ENCODE measurements around the gene KCNIP3.

Gene KCNIP3

DNA sequence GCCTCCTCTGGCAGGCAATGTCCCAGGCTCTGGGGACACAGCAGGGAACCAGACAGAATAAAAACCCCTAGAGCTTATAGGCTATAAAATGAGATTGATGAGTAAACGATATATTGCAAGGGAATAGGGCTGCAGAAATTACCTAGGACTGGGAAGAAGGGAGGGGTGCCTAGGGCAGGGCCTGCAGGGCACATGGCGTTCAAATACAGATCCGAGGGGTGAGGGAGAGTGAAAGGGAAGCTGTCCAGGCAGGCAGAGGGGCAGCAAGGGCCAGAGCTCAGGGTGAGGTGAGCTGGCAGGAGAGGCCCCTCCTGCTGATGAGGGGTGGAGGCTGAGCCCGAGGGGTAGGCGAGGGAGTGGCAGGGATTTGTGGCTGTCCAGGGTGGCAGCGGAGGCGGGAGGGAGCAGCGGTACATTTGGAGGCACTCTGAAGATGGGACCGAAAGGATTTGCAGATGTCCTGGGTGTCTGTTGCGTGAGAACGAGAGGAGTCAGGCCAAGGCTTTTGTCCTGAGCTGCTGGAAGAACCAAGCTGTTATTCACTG is 33.7 kb downstream of the KCNIP3 start:
- no peak for DNase-seq

DNA sequence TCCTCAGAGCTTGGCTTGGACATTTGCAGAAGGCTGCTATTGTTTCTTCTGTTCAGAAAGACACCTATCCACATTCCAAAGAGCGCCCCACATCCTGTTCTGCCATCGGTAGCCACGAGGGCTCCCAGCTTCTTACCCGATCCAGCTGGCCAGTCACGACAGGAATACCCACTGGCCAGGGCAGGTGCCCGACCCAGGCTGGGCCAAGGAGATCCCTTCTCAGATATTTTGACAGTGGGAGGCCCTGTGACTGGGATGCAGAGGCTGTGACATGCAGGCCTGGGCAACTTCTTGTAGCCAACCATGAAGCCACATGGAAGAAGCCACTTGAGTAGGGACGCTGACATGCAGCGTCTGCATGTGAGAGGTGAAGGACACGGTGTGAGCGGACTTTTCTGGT is 34.5 kb downstream of the KCNIP3 start:
- DNase-seq, result no peak

DNA sequence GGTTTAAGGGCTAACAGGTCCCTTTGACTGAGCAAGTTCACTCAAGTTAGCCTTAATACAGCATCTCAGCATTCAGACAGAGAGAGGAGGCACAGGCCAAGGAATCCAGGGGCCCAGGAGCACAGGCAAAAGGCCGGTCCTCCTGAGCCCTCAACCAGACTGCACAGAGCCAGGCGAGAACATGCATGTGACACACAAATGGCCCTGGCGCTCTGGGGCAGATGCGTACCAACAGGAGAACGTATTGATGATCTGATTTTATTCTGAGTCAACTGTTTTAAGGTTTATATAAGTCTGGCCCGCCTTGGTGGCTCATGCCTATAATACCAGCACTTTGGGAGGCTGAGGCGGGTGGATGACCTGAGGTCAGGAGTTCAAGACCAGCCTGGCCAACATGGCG is 34.9 kb downstream of the KCNIP3 start:
- DNase-seq, result no peak

DNA sequence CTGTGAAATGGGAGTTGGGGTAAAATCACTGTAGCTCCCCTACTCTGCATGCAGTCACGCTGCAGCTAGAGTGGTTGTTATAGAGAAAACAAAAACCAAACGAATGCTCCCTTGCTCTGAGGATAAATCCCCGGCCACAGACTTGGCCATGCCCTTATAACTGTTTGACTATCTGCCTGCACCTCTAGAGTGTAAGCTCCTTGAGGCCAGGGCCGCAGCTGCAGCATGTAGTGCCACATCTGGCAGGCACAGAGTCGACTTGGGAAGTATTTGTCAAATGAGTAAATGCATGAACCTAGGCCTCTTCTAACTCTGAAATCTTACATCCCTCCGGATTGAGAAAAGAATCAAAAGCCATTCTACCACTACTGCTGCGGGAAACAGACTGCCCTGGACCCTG is 35.9 kb downstream of the KCNIP3 start:
- no peak for DNase-seq

DNA sequence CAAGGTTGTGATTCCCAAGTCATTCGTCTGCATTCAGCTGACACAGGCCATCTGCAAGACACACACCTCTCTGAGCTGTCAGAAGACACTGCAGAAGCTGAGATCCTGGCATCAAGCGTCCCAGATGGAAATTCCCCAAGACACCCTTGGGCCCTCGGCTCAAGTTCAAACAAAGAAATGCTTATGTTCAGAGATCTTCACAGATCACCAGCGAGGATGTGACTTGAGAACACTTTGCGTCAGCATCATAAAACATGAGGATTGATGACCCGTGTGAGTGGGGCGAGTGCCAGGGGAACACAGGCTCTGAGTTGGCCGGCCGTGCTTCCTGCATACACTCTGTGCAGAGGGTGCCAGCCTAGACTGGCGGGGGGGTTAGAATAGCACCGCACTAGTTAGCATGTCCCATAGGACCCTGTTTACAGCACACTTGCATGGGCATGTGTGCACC is 36.8 kb downstream of the KCNIP3 start:
- no peak for DNase-seq

DNA sequence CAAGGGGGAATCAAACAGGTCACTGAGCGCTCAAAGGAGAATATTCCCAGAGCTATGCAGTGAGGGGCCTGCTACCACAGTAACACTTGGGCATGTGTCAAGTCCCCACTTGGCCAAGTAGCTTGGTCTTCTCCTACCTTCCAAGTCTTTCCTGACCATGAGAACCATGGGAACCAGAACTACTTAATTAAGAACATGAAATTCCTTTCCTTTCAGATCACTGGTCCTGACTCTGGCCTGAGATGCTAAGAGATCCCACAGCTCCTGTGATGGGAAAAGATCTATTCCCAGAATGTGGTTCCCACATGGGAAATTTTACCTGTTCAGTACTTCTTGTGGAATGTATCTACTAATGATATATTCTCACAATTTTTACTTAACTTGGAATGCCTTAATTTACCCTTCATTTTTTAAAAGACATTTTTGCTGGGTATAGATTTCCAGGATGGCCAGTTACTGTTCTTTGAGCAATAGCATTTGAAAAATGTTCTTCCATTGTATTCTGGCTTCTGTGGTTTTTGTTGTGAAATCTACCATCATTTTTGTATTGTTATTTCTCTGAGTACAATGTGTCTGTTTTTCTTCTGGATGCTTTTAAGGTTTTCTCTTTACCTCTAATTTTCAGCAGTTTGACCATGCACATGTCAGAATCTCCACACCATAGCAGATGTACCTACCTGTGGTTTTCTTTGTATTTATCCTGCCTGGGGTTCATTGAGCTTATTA is 37.9 kb downstream of the KCNIP3 start:
- DNase-seq, result no peak

DNA sequence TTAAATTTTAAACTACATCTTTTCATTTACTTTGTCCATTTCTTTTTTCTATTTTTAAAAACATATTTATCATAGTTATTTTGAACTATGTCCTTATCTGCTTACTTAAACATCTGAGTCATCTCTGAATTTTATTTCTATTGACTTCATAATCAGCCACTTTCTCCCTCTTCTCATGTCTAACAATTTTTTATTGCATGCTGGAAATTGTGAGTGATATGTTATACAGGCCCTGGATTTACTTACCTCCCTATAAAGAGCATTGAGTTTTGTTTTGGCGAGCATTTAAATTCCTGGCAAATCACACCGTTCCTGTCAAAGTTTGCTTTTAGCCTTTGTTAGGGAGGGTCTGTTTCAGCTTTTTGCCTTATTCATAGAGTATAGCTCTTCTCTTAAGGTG is 39.3 kb downstream of the KCNIP3 start:
- no peak for DNase-seq

DNA sequence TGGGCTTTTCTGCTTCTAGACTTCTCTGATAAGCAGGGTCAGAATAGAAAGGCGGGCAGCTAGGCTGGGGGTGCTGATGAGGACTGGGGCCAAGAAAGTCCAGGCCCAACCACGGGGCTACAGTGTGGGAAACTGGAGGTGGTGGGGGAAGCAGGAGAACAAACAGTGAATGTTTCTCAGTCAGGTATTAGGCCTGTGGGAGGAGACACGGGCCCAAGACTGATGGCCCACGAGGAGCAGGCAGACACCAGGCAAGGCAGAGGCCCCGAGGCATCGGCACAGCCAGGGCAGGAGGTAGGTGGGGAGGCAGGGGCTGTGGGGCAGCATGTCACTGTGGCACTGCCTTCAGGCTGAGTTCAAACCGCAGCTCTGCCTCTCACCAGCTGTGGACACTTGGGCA is 40.7 kb downstream of the KCNIP3 start:
- no peak for DNase-seq

DNA sequence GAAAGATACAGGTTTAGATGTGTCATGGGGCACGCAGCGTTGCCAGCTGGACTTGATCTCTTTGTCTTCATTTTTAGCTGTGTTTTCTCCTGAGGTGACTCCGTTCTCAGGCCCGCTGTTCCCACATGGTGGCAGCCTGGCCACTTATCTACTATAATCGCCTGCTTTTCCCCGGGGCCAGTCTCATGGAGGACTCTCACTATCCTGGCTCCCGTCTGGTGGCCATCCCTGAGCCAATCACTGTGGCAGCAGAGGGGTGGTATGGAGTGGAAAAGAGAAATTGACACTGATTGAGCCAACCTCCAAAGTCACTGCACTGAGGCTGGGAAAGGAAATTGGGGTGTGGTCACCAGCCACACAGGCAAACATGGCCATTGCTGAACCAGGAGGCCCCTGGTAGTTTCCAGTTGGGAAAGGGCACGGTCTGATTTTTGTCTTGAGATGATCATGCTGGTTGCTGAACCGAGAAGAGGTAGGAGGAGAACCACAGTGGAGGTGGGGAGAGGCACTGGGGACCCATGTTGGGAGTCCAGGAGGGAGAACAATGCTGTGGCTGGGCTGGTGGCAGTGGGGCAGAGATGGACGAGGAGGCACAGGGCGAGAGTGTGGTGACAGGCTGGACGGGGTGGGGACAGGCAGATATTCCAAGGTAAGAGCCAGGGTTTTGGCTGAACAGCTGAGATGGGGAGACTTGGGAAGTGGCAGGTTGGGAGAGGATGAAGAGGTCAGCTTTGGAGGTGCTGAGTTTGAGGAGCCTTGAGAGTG is 45.6 kb downstream of the KCNIP3 start:
- no peak for DNase-seq

DNA sequence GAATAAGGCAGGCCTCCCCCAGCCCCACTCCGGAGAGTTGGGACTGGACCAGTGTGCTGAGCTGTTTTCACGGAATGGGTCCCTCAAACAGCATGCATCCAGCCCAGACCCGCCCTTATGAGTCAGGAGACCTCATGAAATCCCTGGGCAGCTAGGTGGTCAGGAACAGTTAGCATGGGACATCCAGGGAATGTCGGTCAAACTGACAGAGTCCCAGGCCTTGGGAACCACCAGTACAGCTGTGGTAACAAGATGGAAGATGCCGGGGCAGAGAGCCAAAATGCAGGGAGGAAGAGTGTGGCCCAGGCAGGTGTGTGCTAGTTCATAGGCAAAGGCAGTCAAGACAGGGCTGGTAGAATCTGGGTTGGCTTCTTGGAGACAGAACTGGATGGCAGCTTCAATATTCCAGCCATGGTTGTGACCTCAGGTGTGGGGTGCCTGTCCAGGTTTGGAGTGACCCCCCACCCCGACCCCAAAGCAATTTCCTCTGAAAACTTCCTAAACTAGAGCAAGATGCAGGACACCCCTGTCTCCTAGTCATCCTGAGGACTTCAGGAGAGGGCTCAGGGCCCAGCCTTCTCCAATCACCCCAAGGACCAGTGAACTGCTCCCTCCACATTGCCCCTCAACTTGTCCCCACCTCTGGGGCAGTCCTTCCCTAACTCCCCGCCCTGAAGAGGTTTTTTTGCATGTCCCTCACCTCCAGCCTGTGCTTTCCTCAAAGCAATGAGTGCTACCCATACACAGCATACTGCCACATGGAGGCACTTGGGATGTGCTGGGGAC is 46.5 kb downstream of the KCNIP3 start:
- no peak for DNase-seq

DNA sequence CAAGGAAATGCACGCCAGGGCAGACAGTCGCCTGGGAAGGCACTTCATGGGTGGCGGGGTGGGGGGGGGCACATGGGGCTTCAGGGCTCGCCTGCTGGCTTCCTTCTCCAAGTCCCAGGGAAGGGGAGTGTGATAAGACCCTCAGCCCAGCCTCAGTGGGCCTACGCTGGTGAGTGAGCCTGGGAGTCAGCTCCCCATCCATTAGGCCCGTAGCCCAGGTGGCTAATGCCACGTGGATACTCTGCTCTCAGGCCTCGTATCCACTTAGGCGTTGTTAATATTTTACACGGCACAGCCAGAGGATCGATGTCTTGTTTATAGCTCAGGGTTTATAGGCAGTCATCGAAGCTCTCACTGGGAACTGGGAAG is 47.1 kb downstream of the KCNIP3 start:
- DNase-seq, result no peak

DNA sequence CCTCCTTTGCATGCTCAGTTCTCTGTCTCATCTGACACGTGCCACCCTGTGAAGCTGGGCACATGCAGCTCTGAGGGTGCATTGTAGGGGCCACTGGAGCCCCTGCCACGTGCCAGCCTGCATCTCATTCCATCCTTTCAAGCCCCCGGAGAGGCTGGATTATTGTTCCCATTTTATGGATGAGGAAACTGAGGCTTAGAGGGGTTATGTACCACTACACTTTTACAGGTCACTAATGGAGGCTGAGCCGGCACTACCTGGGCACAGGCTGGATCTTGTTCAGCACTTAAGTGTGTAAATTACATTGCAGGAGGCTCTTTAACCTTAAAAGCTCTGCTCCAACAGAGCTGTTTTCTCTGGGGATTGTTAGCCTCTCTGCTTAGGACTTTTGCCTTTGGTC is 47.5 kb downstream of the KCNIP3 start:
- DNase-seq, result no peak

DNA sequence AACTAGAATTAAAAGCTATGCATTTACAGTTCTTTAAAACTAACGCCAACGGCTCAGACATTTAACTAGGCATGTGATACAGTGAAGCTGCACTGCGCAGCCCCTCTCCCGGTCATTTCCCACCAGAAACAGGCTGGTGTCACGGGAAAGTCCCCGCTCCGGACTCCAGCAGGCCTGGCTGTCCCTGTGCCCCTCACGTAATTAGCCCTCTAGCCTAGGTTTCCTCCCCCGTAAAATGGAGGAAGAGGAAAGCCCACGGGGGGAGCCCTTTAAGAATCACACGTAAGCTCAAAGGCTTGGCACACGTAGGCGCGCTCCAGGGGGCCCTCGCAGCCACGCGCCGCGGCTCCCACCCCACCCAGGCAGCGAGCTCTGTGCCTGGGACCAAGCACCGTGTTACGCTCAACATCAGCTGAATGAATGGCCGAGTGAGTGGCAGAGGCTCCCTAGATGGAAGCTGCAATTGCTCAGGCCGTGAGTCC is 48.0 kb downstream of the KCNIP3 start:
- DNase-seq, result no peak

DNA sequence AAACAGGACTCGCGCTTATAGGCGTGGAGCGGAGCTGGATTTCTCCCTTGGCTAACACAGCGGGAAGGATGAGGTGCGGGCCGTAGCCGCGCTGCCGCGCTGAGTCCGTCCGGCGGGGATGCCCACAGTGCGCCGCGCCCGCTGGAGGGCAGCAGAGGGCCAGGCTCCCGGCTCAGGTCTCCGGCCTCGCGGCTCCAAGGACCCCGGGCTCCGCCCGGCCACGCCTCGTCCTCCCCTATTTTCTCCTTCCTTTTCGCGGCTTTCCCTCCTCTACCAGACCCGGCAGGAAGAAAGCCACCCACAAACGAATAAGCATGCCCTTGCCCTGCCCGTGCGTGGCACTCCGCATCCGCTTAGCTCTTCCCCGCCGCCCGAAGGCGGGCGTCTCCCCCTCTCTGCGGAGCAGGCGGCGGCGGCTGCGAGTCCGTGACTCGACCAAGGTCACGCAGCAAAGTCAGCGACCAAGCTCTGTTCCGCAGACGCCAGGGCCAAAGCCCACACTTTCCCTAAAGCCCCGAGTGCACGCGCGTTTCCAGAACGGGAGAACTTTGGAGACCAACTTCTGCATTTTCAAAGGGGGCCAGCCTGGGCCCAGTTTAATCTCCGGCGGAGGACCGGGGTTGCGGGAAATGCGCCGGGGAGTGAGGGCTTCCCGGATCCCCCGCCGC is 48.5 kb downstream of the KCNIP3 start:
- peak; percentile 68 for DNase-seq

DNA sequence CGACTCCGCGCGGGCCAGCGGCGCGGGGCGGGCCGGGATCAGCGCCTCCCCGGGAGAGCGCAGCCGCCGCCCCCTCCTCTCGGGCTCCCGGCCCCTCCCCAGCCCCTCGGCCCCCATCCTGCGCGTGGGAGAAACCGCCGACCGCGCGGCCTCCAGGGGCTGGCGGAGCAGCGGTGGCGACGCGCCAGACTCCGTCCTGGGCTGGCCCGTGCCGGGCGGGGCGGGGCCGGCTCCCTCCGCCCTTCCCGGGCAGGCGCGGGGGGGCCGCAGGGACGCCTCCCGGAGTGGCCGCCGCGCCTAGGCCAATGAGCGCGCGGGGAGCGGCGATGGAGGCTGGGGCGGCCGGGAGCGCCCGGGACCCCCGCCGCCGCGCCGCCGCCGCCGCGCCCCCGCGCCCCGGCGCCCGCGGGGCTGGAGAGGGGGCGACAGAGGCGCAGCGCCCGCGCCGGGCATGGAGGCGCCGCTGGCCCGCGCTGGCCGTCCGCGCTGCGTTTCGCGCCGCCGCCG is 49.1 kb downstream of the KCNIP3 start:
- DNase-seq, result no peak

DNA sequence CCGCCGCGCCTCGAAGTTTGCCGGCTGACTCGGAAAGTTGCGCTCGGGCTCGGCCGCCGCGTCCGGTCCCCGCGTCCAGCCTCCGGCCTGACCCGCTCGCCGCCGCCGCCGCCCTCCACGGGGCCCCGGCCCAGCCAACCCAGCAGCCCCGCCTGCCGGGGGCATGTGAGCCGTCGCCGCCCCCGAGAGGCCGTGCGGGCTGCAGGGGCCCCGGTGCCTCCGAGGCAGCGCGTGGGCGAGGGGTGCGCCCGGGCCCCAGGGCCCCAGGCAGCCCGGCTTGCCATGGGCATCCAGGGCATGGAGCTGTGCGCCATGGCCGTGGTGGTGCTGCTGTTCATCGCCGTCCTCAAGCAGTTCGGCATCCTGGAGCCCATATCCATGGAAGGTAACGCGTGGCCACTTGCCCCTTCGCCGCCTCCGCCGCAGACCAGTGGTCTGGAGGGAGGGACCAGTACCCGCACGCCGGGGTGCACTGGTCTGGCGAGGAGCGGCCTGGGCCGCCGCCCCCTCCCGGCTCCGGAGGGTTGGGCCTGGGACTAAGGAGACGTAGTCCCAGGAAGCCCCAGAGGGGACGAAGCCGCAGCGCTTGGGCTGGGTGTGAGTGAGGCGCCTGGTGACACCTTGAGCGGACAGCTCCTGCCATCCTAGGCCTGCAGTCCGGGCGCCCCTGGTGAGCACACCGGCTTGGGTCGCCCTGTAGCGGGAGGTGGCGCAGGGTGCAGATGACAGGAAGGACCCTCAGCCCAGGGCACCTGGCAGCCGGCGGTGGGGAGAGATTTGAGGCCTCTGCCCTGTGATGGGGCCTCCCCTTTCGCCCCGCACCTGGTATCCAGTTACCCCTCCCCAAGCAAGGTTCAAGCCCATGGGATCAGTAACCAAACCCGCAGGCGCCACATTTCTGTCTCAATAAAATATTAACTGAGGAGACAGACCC is 49.9 kb downstream of the KCNIP3 start:
- no peak for DNase-seq

DNA sequence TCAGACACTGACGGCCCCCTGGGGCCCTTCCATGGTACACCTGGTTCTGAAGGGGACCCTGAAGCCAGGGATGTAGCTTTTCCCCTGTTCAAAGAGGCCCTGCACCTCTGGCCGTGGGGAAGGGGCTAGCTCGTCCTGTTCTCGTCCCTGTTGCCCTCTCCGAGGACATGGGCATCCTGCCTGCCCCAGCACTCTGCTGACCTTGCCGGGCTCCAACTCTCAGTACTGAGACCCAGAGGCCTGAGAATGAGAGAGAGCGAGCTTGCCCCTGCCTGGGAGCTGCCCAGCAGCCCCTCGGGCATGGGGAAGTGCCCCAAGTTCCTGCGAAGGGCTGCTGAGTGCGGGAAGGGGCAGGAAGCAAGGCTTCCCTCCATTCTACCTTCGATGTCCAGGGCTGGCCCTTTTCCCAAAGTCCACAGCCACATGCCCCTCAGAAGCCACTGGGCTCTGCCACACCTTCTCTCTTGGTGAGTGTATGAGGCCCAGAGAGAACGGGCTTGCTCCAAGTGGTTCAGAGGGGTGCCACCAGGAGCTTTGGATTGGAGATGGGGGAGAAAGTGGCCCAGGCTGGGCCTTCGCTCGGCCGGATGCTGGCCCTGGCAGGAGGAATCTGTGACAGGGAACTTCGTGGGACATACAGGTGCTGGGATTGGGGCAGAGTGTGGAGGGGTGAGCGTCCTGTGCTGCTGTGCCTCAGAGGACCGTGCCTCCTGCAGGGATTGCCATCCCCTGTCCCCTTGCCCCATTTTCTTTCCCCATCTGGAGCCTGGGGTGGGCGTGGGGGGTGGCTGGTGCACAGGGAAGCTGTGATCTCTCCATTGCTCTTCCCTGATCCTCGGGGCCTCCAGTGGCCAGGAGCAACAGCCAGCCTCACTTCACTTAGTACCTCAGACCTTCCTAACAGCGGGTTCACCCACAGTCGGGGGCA is 50.8 kb downstream of the KCNIP3 start:
- no peak for DNase-seq

DNA sequence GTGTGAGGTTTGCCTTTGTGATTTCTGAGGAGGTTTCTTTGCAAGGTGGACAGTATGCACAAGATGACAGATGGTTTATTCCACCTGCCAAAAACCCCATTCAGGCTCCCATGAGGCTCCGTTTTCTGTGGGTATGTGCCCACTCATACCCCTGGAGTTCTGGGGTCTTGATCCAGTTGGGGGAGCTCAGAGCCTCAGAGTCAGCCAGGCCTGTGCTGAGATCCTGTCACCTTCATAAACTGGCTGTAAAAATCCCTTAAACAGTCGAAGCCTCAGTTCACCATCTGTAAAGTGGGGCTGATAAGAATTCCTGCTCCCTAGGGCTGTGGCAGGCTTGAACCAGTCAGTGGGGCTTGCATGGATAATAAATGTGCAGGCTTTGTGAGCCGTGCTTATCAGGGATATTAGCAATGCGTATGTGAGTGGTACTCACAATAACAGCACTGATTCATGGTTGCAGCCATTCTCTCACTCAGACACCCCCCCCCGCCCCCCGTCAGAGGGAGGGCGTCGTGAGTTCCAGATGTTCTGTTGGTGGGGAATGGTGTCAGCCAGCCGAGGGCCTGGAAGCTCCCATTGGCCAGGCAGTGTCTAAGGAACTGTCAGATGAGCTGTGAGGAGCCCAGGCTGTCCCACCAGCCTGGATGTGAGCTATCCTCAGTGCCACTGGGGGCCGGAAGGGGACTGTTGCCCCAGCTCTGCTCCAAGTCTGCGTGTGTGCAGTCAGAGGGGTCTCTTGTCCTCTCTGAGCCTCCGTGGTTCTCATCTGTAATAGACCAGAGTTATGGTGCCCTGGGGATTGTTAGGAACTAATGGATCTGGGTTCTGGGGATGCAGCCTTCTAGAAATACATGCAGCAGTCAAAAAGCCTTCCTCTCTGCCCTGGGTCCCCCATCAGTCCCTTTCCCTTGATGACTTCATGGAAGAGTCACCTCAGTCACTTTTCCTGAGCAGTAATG is 51.7 kb downstream of the KCNIP3 start:
- no peak for DNase-seq
